ENCODE data around the gene PPP1R14B.

PPP1R14B gene

DNA sequence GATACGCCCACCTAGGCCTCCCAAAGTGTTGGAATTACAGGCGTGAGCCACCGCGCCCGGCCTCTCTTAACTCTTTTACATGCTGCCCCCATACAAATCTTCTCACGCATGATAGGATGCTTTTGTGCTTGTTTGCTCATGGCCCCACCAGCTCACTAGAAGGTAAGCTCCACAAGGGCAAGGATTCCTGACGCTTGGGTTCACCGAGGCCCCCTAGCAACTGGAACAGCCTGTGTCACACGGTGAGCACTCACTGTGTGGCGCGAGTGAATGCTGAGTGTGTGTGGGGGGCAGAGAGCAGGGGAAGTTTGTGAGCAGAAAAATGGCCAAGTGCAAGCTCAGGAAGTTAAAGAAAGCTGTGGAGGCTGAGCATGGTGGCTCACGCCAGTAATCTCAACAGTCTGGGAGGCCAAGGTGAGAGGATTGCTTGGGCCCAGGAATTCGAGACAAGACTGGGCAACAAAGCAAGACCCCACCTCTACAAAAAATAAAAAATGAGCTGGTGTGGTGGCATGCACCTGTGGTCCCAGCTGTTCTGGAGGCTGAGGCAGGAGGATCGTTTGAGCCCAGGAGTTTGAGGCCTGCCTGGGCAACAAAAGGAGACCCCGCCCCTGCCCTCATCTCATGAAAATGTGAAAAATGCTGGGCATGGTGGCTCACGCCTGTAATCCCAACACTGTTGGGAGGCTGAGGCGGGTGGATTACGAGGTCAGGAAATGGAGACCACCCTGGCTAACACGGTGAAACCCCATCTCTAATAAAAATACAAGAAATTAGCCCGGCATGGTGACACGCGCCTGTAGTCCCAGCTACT, 35.4 kb upstream of the PPP1R14B start:
- no peak for DNase-seq

DNA sequence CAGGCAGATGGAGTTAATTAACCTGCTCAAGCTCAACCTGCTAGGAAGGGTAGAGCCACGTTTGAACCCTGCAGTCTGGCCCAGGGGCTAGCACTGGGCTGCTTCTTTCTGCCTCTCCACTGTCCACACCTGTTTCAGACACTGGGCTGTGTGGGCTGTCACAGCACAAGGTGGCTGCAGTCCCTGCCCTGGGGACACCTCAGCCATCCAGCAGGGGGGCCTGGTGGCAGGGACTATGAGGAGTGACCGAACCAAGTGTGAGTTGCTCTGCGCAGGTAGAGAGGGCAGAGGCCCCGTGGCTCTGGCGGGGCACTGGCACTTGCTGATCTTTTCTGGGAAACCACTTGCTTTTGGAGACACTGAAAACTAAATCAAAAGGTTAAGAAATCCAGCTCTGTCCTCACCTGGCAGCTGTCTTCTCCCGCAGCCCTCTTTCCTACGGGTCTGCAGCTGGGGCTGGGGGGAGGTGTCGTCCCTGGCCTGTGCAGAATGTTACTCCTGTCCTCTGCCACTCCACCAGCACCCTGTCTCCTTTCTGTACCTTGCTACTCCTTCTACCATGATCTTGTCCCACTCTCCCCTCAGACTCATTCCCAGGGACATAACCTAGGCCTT, 31.9 kb upstream of the PPP1R14B start:
- DNase-seq: no peak

- no peak for DNase-seq
Measured at GRCh38 chr11:64276653-64277431, 30.1 kb upstream of the PPP1R14B start.

DNA sequence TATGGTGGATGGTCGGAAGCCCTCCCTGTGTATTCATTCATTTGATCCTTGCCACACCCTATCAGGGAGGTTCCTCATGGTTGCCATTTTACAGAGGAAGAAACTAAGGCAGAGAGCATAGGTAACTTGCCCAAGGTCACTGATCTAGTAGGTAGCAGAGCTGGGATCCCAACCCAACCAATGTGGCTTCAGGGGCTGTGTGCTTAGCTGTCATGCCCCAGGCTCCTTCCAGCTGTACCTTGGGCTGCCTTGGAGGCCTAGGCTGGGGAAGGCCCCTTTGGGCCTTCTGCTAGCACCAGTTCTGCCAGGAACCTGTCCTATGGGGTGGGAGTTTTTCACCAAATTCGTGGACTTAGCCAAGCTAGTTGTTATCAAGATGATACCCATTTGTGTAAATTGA, 29.1 kb upstream of the PPP1R14B start:
- DNase-seq: no peak

- no peak for DNase-seq
Measured at GRCh38 chr11:64275031-64275800, 28.5 kb upstream of the PPP1R14B start.

GRCh38 chr11:64269540-64270220, 22.9 kb upstream of the PPP1R14B start:
- peak; percentile 99 for DNase-seq

DNA sequence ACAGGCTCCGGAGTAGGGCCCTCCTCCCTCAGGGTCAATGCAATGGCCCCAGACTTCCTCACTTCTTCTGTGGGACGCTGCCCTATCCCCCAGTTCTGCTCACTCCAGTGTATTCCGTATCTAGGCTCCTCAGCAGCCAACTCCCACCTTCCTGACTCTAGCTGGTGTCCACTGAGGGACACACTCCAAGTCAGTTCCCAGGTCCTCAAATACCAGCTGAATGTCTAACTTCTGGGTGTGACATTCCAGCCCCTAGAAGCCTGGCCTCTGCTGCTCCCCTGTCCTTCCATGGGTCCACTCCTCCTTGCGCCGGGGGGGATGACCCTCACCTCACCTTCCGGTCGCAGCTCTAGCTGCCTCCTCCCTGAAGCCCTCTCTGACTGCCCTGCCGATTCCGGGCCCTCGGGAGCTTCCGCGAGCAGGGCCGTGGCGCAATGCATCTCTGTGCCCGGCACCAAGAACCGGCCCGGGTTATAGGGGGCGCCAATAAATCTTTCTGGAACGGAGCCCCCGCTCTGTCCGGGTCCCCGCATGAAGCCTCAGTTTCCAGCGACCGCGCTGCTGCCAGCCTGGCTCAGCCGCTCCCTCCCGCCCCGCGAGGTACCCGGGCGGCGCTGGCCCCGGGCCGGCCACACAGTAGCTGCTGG, 22.3 kb upstream of the PPP1R14B start:
- DNase-seq: peak; percentile 40

GRCh38 chr11:64268025-64268892, 21.5 kb upstream of the PPP1R14B start:
- DNase-seq: no peak

DNA sequence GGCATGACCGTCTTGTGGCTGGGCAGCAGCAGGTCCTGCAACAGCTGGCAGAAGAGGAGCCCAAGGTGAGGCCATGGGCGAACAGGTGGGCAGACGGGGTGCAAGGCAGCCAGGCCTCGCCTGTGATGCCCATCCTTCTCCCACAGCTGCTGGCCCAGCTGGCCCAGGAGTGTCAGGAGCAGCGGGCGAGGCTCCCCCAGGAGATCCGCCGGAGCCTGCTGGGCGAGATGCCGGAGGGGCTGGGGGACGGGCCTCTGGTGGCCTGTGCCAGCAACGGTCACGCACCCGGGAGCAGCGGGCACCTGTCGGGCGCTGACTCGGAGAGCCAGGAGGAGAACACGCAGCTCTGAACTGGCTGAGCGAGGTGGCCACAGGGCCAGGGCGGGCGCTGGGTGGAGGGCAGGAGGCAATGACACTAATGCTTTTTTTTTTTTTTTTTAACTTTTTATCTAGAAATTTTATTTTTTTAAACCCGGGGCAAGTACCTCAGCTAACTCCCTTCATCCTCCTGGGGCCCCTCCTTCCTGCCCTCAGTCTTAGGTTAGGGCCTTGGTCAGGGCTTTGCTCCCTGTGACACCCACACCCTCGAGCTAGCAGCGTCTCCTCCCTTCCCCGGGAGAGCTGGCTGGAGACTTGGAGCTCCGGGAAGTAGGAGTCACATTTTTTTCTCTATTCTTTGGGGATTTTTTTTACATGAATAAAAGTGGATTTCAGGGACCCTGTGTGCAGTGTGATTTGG, 20.6 kb upstream of the PPP1R14B start:
- DNase-seq: no peak

DNA sequence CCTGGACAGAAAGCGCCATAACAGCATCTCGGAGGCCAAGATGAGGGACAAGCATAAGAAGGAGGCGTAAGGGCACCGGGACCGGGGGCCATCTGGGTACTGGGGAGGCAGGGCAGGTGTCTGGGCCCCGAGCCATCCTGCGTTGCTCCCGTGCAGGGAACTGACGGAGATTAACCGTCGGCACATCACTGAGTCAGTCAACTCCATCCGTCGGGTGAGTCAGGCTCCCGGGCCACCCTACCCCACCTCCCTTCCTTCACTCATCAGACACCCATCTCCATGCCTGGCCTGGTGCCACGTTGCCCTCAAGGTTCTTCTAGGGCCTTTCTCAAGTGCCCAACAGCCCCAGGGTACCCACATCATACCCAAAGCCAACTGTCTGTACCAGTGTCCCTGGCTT, 19.6 kb upstream of the PPP1R14B start:
- DNase-seq: no peak

DNA sequence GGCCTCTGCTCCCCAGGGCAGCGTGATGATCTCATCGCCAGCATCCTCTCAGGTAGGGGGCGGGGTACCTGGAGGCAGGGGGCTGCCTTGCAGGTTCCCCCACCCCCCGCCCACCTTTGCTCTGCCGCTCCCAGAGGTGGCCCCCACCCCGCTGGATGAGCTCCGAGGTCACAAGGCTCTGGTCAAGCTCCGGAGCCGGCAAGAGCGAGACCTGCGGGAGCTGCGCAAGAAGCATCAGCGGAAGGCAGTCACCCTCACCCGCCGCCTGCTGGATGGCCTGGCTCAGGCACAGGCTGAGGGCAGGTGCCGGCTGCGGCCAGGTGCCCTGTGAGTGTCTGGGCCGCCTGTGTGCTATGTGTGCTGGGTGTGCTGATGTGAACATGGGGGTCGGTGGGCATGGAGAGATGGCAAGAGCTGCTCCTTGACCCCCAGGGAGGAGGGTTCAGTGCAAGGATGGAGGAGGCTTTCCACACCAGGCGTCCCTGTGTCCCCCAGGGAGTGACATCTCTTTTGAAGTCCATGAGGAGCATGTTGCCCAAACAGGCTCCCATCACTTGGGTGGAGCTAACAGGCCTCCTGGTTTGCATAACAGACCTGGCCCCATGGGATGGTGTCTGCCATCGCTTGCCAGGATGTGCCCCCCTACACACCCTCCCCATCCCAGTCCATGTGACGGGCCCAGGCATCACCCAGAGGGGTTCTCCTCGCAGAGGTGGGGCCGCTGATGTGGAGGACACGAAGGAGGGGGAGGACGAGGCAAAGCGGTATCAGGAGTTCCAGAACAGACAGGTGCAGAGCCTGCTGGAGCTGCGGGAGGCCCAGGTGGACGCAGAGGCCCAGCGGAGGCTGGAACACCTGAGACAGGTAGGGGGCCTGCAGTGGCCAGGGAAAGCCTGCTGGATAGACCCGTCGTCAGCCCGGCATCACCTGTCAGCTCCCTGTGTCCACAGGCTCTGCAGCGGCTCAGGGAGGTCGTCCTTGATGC, 18.7 kb upstream of the PPP1R14B start:
- no peak for DNase-seq

DNA sequence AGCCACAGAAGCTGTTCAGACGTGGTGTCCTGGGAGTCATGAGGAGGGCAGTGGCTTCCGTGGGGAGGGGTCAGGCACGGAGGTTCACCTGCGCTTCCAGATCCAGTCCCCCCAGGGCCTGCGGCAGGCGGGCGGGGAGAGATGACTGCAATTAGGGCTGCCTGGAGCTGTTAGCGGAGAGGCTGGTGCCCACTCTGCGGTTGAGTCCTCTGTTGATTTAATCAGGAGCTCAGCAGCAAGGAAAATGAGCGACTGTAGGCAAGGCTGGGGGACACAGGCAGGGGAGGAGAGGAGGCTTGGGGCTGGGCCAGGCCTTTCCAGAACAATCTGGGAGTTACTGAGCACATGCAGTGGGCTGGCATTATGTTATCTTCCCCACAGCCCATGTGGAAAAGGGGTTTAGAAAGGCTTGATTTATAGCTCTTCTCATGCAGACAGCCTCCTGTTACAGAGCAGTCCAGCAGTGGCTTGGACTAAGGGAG, 17.7 kb upstream of the PPP1R14B start:
- DNase-seq: no peak

GRCh38 chr11:64263947-64264317, 17.2 kb upstream of the PPP1R14B start:
- no peak for DNase-seq

GRCh38 chr11:64263021-64263946, 16.5 kb upstream of the PPP1R14B start:
- no peak for DNase-seq

DNA sequence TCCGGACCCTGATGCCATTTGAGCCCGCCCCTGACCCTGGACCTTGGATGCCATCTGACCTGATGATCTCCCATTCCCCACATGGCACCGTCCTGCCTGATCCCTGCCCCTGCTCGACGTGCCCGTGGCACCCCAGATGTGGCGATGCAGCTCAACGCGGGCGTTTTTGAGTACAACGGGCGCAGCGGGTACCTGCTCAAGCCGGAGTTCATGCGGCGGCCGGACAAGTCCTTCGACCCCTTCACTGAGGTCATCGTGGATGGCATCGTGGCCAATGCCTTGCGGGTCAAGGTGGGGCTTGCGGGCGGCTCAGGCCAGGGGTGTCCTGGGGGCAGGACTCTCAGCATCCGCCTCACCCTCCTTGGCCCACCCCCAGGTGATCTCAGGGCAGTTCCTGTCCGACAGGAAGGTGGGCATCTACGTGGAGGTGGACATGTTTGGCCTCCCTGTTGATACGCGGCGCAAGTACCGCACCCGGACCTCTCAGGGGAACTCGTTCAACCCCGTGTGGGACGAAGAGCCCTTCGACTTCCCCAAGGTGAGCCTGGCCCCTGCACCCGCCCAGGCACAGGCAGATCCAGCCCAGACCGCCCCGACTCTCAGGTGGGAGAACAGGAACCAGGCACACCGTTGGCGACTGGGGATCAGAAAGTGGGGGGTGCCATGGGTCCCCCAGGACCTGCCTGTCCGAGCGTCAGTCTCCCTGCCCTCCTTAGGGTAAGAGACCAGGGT, 15.7 kb upstream of the PPP1R14B start:
- DNase-seq: no peak

DNA sequence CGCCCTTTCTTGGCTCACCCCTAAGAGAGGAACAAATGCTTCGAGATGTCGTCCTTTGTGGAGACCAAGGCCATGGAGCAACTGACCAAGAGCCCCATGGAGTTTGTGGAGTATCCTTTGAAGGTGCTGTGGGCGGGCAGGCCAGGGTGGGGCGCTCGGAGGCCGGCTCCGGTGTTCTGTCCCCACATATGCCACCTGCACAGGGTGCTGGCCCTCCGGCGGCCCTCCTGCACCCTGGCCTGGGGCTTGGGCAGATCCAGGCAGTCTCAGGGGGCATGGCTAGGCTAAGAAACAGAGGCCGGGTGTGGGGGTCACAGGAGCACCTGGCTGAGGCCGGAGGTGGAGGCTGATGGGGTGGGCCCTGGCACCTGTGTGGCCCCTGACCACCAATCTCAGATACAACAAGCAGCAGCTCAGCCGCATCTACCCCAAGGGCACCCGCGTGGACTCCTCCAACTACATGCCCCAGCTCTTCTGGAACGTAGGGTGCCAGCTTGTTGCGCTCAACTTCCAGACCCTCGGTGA, 14.9 kb upstream of the PPP1R14B start:
- DNase-seq: no peak
